ENCODE measurements around the gene ZNF716. TPM values are rescaled to one million over a fixed set of nuclear protein-coding genes. Genes with fewer than 3 reads are reported as not detected.

Gene ZNF716
- total and polyA plus RNA-seq, 12 donors: not detected

DNA sequence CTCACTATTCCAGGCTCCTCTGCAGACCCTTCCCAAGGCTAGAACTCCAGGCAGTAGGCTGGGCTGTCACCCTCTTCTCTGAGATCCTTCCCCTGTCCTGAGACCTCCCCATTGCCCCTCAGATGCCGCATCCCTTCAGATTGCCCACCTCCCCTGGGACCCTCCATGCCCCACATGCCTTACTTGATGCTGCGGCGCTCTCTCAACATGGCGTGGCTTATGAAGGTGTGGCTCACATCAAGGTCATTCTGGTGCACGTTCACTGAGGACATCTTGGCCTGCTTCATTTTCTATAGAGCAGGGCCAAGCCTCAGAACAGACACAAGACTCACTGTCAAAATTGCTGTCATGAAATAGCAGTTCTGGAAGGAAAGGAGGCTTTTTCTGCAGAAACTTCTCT is 34.7 kb upstream of the ZNF716 start:
- TF ChIP-seq, protein P1, sequence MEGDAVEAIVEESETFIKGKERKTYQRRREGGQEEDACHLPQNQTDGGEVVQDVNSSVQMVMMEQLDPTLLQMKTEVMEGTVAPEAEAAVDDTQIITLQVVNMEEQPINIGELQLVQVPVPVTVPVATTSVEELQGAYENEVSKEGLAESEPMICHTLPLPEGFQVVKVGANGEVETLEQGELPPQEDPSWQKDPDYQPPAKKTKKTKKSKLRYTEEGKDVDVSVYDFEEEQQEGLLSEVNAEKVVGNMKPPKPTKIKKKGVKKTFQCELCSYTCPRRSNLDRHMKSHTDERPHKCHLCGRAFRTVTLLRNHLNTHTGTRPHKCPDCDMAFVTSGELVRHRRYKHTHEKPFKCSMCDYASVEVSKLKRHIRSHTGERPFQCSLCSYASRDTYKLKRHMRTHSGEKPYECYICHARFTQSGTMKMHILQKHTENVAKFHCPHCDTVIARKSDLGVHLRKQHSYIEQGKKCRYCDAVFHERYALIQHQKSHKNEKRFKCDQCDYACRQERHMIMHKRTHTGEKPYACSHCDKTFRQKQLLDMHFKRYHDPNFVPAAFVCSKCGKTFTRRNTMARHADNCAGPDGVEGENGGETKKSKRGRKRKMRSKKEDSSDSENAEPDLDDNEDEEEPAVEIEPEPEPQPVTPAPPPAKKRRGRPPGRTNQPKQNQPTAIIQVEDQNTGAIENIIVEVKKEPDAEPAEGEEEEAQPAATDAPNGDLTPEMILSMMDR (IDR thresholded peaks at IDR 0.05): no peak
- no peak for TF ChIP-seq POLR2A (IDR thresholded peaks at IDR 0.05)
- peak in 1 of 7 donors; percentile 37 for DNase-seq
- Histone ChIP-seq H3K9me3 (replicated peaks in 1 of 3) (no peaks in the 10 kb centered on the region), H3K36me3 (replicated peaks in 1 of 2) (no peaks in the 10 kb centered on the region), H3K4me3 (no peak overlapping the region), H3K4me1 (replicated peaks in 1 of 2) (no peaks in the 10 kb centered on the region), H3K27me3 (no peaks in the 10 kb centered on the region), H3K27ac (no peak overlapping the region)
- WGBS, 4 donors: 64 to 76% (median 75%) methylated on average over 5 of the region's 5 CpGs; no CpG with 5 or more reads in 1 of the 4 donors
- intact Hi-C loops (cut with DNase I): no loop called here

DNA sequence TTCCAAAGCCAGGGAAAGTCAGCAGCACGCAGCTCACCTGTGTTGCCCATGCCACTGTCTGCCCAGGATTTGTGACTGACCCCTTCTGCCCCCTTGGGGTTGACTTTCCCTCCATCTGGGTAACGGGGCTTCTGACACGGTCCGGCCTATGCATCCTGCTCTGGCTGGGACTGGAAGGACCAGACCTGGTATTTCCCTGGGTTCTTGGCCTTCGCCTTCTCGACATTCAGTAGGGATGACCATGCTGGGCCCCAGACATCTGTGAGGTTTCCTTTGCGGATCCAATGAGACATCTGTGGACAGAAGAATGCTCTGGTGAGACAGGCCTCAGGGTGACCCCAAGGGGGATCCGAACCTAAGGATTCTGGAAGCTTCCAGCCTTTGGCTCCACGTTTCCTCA is 34.2 kb upstream of the ZNF716 start:
- peak in 1 of 7 donors; percentile 45 for DNase-seq
- Histone ChIP-seq H3K27me3 (no peaks in the 10 kb centered on the region), H3K27ac (no peak overlapping the region), H3K4me1 (replicated peaks in 1 of 2) (no peaks in the 10 kb centered on the region), H3K36me3 (replicated peaks in 1 of 2) (no peaks in the 10 kb centered on the region), H3K4me3 (no peak overlapping the region), H3K9me3 (replicated peaks in 1 of 3) (no peaks in the 10 kb centered on the region)
- TF ChIP-seq POLR2A (IDR thresholded peaks at IDR 0.05): no peak
- TF ChIP-seq, protein P1 (IDR thresholded peaks at IDR 0.05): no peak
- intact Hi-C loops (cut with DNase I): no loop called here
- WGBS, 4 donors: 68 to 79% (median 75%) methylated on average over 6 to 9 of the region's 9 CpGs; no CpG with 5 or more reads in 1 of the 4 donors

- peak in 1 of 7 donors; percentile 39 for DNase-seq
- WGBS, 4 donors: 73 to 81% (median 78%) methylated on average over 6 to 8 of the region's 8 CpGs; no CpG with 5 or more reads in 1 of the 4 donors
- no peak overlapping the region for H3K27ac ChIP-seq
- H3K4me1 ChIP-seq (replicated peaks in 1 of 2): no peaks in the 10 kb centered on the region
- H3K36me3 ChIP-seq (replicated peaks in 1 of 2): no peaks in the 10 kb centered on the region
- no peak overlapping the region for H3K4me3 ChIP-seq
- H3K27me3 ChIP-seq: no peaks in the 10 kb centered on the region
- H3K9me3 ChIP-seq (replicated peaks in 1 of 3): no peaks in the 10 kb centered on the region
- intact Hi-C loops (cut with DNase I): no loop called here
- TF ChIP-seq, protein P1 (IDR thresholded peaks at IDR 0.05): no peak
- no peak for TF ChIP-seq POLR2A (IDR thresholded peaks at IDR 0.05)
Measured at GRCh38 chr7:57416601-57417358, 33.2 kb upstream of the ZNF716 start.

GRCh38 chr7:57417736-57418135 is 32.2 kb upstream of the ZNF716 start:
- no peak overlapping the region for H3K4me3 ChIP-seq
- no peaks in the 10 kb centered on the region for H3K27me3 ChIP-seq
- H3K9me3 ChIP-seq (replicated peaks in 1 of 3): no peaks in the 10 kb centered on the region
- TF ChIP-seq, protein P1 (IDR thresholded peaks at IDR 0.05): no peak
- TF ChIP-seq POLR2A (IDR thresholded peaks at IDR 0.05): no peak
- intact Hi-C loops (cut with DNase I): no loop called here
- DNase-seq: peak in 1 of 7 donors; percentile 42
- 47 to 77% (median 67%) methylated on average over 2 to 3 of the region's 3 CpGs; no CpG with 5 or more reads in 1 of the 4 donors for WGBS, 4 donors
- H3K36me3 ChIP-seq (replicated peaks in 1 of 2): no peaks in the 10 kb centered on the region
- no peaks in the 10 kb centered on the region for H3K4me1 ChIP-seq (replicated peaks in 1 of 2)
- no peak overlapping the region for H3K27ac ChIP-seq

All from adrenal gland (tissue), 12 donors.